RWPE2 (cell line): ENCODE data around the gene FAM174B.

Source experiments
- ATAC-seq: fragments of 200-7000 bp; cut with Tn5 transposase; 3 replicates; pipeline ENCODE4 v1.9.1; 2021; ENCODE audit warnings: low read depth
- DNase-seq: peaks from one replicate; pipeline ENCODE4 v3.0.0-alpha.2; 2020; ENCODE audit warnings: low spot score
- H3K27ac ChIP-seq: fragments of 450-650 bp; 2 replicates; pipeline ENCODE4 v1.5.1; 2017; ENCODE audit warnings: mild to moderate bottlenecking; ENCODE audit not compliant: poor library complexity, severe bottlenecking
- H3K27me3 ChIP-seq: fragments of 250-450 bp; sonication (Bioruptor Pico); 2 replicates; pipeline ENCODE4 v1.5.1; 2021; ENCODE audit warnings: mild to moderate bottlenecking, moderate library complexity; ENCODE audit not compliant: insufficient read depth, poor library complexity, severe bottlenecking
- H3K36me3 ChIP-seq: fragments of 250-450 bp; sonication (Bioruptor Pico); 2 replicates; pipeline ENCODE4 v1.5.1; 2020; ENCODE audit warnings: low read depth, mild to moderate bottlenecking, moderate library complexity
- H3K4me1 ChIP-seq: fragments of 250-450 bp; sonication (Bioruptor Pico); 2 replicates; pipeline ENCODE4 v1.5.1; 2021; ENCODE audit warnings: mild to moderate bottlenecking, moderate library complexity; ENCODE audit not compliant: insufficient read depth, poor library complexity, severe bottlenecking
- H3K4me3 ChIP-seq: fragments of 250-450 bp; sonication (Bioruptor Pico); 2 replicates; pipeline ENCODE4 v1.5.1; 2021; ENCODE audit warnings: mild to moderate bottlenecking, moderate library complexity; ENCODE audit not compliant: severe bottlenecking
- H3K9me3 ChIP-seq: fragments of 250-450 bp; sonication (Bioruptor Pico); 2 replicates; pipeline ENCODE4 v1.5.1; 2021; ENCODE audit warnings: mild to moderate bottlenecking, moderate library complexity; ENCODE audit not compliant: severe bottlenecking
- CTCF ChIP-seq: fragments of 450-650 bp; IDR thresholded peaks from one replicate; pipeline ENCODE4 v1.5.1; 2017; ENCODE audit warnings: mild to moderate bottlenecking, moderate library complexity; ENCODE audit not compliant: poor library complexity, severe bottlenecking

The FAM174B gene

GRCh38 chr15:92603278-92603677, 52.3 kb downstream of the FAM174B start:
- H3K4me3 ChIP-seq = no peak overlapping the region
- DNase-seq (no peak), ATAC-seq (no peak)
- TF ChIP-seq CTCF = no peak
- peaks cover 10% of the 10 kb centered on the region for H3K27me3 ChIP-seq
- H3K27ac ChIP-seq = no peak overlapping the region
- H3K36me3 ChIP-seq = no peaks in the 10 kb centered on the region
- H3K4me1 ChIP-seq = no peaks in the 10 kb centered on the region
- H3K9me3 ChIP-seq = no peaks in the 10 kb centered on the region

GRCh38 chr15:92602267-92602593, 53.3 kb downstream of the FAM174B start:
- no peak for ATAC-seq
- Histone ChIP-seq H3K4me1 (no peaks in the 10 kb centered on the region), H3K27me3 (peaks cover 10% of the 10 kb centered on the region), H3K9me3 (no peaks in the 10 kb centered on the region), H3K27ac (no peak overlapping the region), H3K36me3 (no peaks in the 10 kb centered on the region), H3K4me3 (no peak overlapping the region)
- no peak for DNase-seq
- TF ChIP-seq CTCF = no peak

GRCh38 chr15:92601592-92602266, 53.8 kb downstream of the FAM174B start:
- Histone ChIP-seq H3K27me3 (peaks cover 13% of the 10 kb centered on the region), H3K36me3 (no peaks in the 10 kb centered on the region), H3K4me3 (no peak overlapping the region), H3K4me1 (no peaks in the 10 kb centered on the region), H3K27ac (no peak overlapping the region), H3K9me3 (no peaks in the 10 kb centered on the region)
- ATAC-seq = no peak
- TF ChIP-seq CTCF = no peak
- DNase-seq = no peak

- H3K36me3 ChIP-seq = no peaks in the 10 kb centered on the region
- no peaks in the 10 kb centered on the region for H3K9me3 ChIP-seq
- ATAC-seq (no peak), DNase-seq (no peak)
- peaks cover 15% of the 10 kb centered on the region for H3K27me3 ChIP-seq
- H3K4me1 ChIP-seq = no peaks in the 10 kb centered on the region
- no peak overlapping the region for H3K27ac ChIP-seq
- no peak overlapping the region for H3K4me3 ChIP-seq
- no peak for TF ChIP-seq CTCF
Observed at GRCh38 chr15:92600856-92601255, 54.7 kb downstream of the FAM174B start.

GRCh38 chr15:92599394-92599970, 56.1 kb downstream of the FAM174B start:
- Histone ChIP-seq H3K27me3 (peaks cover 29% of the 10 kb centered on the region), H3K4me3 (no peak overlapping the region), H3K9me3 (no peaks in the 10 kb centered on the region), H3K27ac (no peak overlapping the region), H3K36me3 (no peaks in the 10 kb centered on the region), H3K4me1 (no peaks in the 10 kb centered on the region)
- ATAC-seq (no peak), DNase-seq (no peak)
- TF ChIP-seq CTCF = no peak
